GM18507 (cell line): Measurements from ENCODE around the gene ZNF480.
"Not testable (repeated sequence)": the region's sequence is repeated elsewhere in the genome, so short reads cannot be mapped to it uniquely, and the experiment has no call there.

Source experiments
- DNase-seq: peaks from one replicate; pipeline ENCODE4 v3.0.0; 2011; ENCODE audit warnings: low read depth; ENCODE audit not compliant: insufficient read length; ENCODE audit errors: extremely low spot score
- FAIRE-seq: peaks from 2 replicates; lab custom pipeline; 2011; peaks lifted over from hg19 to GRCh38; lab: Jason Lieb, UNC

ZNF480 gene

GRCh38 chr19:52296773-52297600 lies at the start of gene ZNF480:
TSS of gene ZNF480 (plus strand) at chr19:52297169. CDS start at chr19:52300413, 3,244 bp downstream.
- peak; percentile 52 for FAIRE-seq
- peak; percentile 47 for DNase-seq

- DNase-seq (no peak), FAIRE-seq (no peak)
Observed at GRCh38 chr19:52248241-52248640, 48.7 kb upstream of the ZNF480 start.

- FAIRE-seq (no peak), DNase-seq (no peak)
Observed at GRCh38 chr19:52258426-52258825, 38.5 kb upstream of the ZNF480 start.

GRCh38 chr19:52265556-52265955 lies 31.4 kb upstream of the ZNF480 start:
- not testable (repeated sequence) for FAIRE-seq, DNase-seq

- peak; percentile 91 for DNase-seq
- FAIRE-seq: peak; percentile 97
Observed at GRCh38 chr19:52269338-52270261, 27.4 kb upstream of the ZNF480 start, which contains the start of gene ZNF766. TSS of gene ZNF766 (plus strand) at chr19:52269587. CDS start at chr19:52269614, 27 bp downstream.

- FAIRE-seq: no peak
- no peak for DNase-seq
Observed at GRCh38 chr19:52270266-52270885, 26.6 kb upstream of the ZNF480 start.

GRCh38 chr19:52273301-52273700 lies 23.7 kb upstream of the ZNF480 start:
- FAIRE-seq: no peak

GRCh38 chr19:52274191-52274590 lies 22.8 kb upstream of the ZNF480 start:
- DNase-seq (no peak), FAIRE-seq (no peak)

More at GRCh38 chr19:52273301-52273700, 23.7 kb upstream of the ZNF480 start:
- DNase-seq: no peak

- DNase-seq (no peak), FAIRE-seq (no peak)
Observed at GRCh38 chr19:52275988-52276387, 21.0 kb upstream of the ZNF480 start.

- FAIRE-seq (no peak), DNase-seq (no peak)
Observed at GRCh38 chr19:52277471-52277870, 19.5 kb upstream of the ZNF480 start.

- FAIRE-seq (no peak), DNase-seq (no peak)
Observed at GRCh38 chr19:52286256-52286655, 10.7 kb upstream of the ZNF480 start.

- DNase-seq: no peak
- FAIRE-seq: no peak
Observed at GRCh38 chr19:52291781-52292180, 5.2 kb upstream of the ZNF480 start.

- not testable (repeated sequence) for DNase-seq
- peak; percentile 46 for FAIRE-seq
Observed at GRCh38 chr19:52292946-52293345, 4.0 kb upstream of the ZNF480 start.

GRCh38 chr19:52296400-52296772 lies 583 bp upstream of the ZNF480 start:
- DNase-seq (no peak), FAIRE-seq (no peak)

GRCh38 chr19:52297601-52298364 lies 814 bp downstream of the ZNF480 start:
- FAIRE-seq: no peak
- no peak for DNase-seq

GRCh38 chr19:52307275-52307674 lies 10.3 kb downstream of the ZNF480 start:
- no peak for FAIRE-seq
- no peak for DNase-seq

- FAIRE-seq (no peak), DNase-seq (no peak)
Observed at GRCh38 chr19:52322429-52322828, 25.5 kb downstream of the ZNF480 start.

GRCh38 chr19:52331757-52332156 lies 34.8 kb downstream of the ZNF480 start:
- FAIRE-seq (no peak), DNase-seq (no peak)

- FAIRE-seq (no peak), DNase-seq (no peak)
Observed at GRCh38 chr19:52335768-52336116, 38.8 kb downstream of the ZNF480 start.
